ENCODE measurements around the gene CCT8.

The CCT8 gene

DNA sequence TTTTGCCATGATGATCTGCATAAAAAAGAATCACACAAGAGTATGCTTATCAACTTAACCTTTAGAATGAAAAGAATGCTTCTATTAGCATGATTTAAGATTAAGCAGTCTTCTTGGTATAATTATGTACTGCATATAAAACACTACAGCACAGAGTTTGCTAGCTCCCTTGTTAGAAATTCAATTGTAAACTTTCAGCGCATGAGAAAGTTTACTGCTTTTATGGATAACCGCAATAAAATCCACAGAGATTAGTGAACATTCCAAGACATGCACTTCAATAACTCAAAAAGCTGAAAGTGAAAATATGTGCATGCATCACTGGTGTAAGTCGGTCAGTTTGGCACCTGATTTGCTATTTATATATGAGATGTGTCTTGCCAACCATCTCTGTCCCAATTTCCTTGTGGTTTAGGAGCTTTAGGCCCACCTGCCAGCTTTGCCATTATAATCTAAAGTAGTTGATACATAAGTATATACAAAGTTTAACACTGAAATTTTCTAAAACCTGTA lies 16.9 kb downstream of the CCT8 start:
- TF ChIP-seq, protein P1, sequence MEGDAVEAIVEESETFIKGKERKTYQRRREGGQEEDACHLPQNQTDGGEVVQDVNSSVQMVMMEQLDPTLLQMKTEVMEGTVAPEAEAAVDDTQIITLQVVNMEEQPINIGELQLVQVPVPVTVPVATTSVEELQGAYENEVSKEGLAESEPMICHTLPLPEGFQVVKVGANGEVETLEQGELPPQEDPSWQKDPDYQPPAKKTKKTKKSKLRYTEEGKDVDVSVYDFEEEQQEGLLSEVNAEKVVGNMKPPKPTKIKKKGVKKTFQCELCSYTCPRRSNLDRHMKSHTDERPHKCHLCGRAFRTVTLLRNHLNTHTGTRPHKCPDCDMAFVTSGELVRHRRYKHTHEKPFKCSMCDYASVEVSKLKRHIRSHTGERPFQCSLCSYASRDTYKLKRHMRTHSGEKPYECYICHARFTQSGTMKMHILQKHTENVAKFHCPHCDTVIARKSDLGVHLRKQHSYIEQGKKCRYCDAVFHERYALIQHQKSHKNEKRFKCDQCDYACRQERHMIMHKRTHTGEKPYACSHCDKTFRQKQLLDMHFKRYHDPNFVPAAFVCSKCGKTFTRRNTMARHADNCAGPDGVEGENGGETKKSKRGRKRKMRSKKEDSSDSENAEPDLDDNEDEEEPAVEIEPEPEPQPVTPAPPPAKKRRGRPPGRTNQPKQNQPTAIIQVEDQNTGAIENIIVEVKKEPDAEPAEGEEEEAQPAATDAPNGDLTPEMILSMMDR (IDR thresholded peaks at IDR 0.05) = no peak
- Mint-ChIP-seq H3K36me3 (ENCODE audit: low read depth) (peaks cover 41% of the 10 kb centered on the region), H3K27me3 (ENCODE audit: low read depth, poor library complexity) (no peaks in the 10 kb centered on the region), H3K4me3 (no peak overlapping the region), H3K9me3 (no peaks in the 10 kb centered on the region), H3K27ac (no peak overlapping the region), H3K4me1 (no peaks in the 10 kb centered on the region)
- no peak for DNase-seq

- H3K4me1 Mint-ChIP-seq = no peaks in the 10 kb centered on the region
- peaks cover 35% of the 10 kb centered on the region for H3K36me3 Mint-ChIP-seq (ENCODE audit: low read depth)
- H3K27ac Mint-ChIP-seq = no peak overlapping the region
- H3K9me3 Mint-ChIP-seq = no peaks in the 10 kb centered on the region
- DNase-seq = no peak
- H3K27me3 Mint-ChIP-seq (ENCODE audit: low read depth, poor library complexity) = no peaks in the 10 kb centered on the region
- TF ChIP-seq, protein P1 (IDR thresholded peaks at IDR 0.05) = no peak
- H3K4me3 Mint-ChIP-seq = no peak overlapping the region
Observed at GRCh38 chr21:29056005-29056404, 17.4 kb downstream of the CCT8 start.

DNA sequence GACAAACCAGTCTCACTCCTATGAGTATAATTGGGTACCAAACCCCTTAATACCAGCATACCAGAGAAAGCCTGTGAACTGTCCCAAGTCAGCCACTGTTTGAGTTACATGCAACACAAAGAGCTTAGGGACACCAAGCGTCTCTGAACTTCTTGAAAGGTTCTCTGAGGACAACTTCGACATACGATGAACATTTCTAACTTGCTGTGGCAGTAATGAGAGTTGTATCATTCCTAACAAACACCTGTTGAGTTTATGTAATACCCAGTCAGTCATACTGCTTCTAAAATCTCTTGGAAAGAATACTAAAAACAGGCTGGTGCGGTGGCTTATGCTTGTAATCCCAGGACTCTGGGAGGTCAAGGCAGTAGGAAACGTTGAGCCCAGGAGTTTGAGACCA lies 18.4 kb downstream of the CCT8 start:
- Mint-ChIP-seq H3K27ac (peak overlapping the region; percentile 51), H3K27me3 (ENCODE audit: low read depth, poor library complexity) (no peaks in the 10 kb centered on the region), H3K9me3 (no peaks in the 10 kb centered on the region), H3K36me3 (ENCODE audit: low read depth) (peaks cover 28% of the 10 kb centered on the region), H3K4me3 (no peak overlapping the region), H3K4me1 (no peaks in the 10 kb centered on the region)
- no peak for DNase-seq
- TF ChIP-seq, protein P1 (IDR thresholded peaks at IDR 0.05) = no peak

DNA sequence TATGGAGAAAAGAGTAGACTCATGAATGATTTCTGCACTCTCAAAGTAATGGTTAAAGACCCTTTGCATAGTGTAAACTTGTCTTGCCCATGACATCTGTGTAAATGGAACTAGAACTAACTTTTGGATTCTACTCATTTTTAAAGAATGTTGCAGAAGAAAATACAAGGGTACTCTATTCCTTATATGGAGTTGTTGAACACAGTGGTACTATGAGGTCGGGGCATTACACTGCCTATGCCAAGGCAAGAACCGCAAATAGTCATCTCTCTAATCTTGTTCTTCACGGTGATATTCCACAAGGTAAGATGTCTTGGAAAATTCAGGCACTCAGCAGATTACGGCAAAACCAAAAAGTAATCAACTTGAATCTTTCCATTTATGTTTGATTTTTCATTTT lies 19.8 kb downstream of the CCT8 start:
- no peak for DNase-seq
- H3K9me3 Mint-ChIP-seq = no peaks in the 10 kb centered on the region
- H3K36me3 Mint-ChIP-seq (ENCODE audit: low read depth) = peaks cover 26% of the 10 kb centered on the region
- no peak overlapping the region for H3K27ac Mint-ChIP-seq
- H3K4me1 Mint-ChIP-seq = no peaks in the 10 kb centered on the region
- TF ChIP-seq, protein P1 (IDR thresholded peaks at IDR 0.05) = no peak
- H3K4me3 Mint-ChIP-seq = no peak overlapping the region
- no peaks in the 10 kb centered on the region for H3K27me3 Mint-ChIP-seq (ENCODE audit: low read depth, poor library complexity)

DNA sequence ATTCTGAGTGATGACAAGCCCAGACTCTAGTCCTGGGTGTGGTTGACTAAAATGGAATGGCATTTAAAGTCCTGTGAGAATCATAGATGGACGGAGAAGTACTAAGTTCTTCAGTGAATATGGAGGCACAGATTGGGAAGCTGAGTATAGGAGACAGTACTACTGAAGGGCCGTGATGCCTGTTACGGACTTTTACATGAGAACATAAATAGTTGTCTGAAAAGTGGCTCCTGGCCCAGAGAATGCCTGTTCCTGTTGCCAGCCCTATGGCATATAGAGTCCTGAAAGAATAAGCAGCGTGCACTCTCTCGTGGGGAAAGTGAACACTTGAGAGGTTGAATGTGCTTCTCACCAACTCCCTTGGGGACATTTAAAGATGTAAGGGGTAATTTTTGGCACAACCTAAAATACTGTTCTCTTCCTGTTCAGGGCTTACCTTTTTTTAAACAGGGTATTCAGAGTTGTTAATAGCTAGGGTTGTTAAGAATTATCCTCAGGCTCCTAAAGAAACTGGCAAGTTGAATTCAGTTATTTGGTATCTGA lies 20.4 kb downstream of the CCT8 start:
- Mint-ChIP-seq H3K27me3 (ENCODE audit: low read depth, poor library complexity) (no peaks in the 10 kb centered on the region), H3K27ac (no peak overlapping the region), H3K9me3 (no peaks in the 10 kb centered on the region), H3K4me1 (no peaks in the 10 kb centered on the region), H3K4me3 (no peak overlapping the region), H3K36me3 (ENCODE audit: low read depth) (peaks cover 26% of the 10 kb centered on the region)
- TF ChIP-seq, protein P1 (IDR thresholded peaks at IDR 0.05) = no peak
- DNase-seq = no peak

DNA sequence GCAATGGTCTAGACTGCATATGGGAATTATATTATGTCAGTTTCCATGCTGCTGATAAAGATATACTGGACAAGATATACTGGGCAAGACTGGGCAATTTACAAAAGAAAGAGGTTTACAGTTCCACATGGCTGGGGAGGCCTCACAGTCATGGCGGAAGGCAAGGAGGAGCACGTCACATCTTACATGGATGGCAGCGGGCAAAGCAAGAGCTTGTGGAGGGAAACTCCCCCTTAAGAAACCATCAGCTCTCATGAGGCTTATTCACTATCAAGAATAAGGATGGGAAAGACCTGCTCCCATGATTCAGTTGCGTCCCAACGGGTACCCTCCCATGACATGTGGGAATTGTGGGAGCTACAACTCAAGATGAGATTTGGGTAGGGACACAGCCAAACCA lies 21.2 kb downstream of the CCT8 start:
- no peak for DNase-seq
- TF ChIP-seq, protein P1 (IDR thresholded peaks at IDR 0.05) = no peak
- Mint-ChIP-seq H3K27ac (no peak overlapping the region), H3K27me3 (ENCODE audit: low read depth, poor library complexity) (no peaks in the 10 kb centered on the region), H3K9me3 (no peaks in the 10 kb centered on the region), H3K4me1 (no peaks in the 10 kb centered on the region), H3K36me3 (ENCODE audit: low read depth) (peaks cover 28% of the 10 kb centered on the region), H3K4me3 (no peak overlapping the region)
